ENCODE measurements around the gene RBM34. TPM values are rescaled to one million over a fixed set of nuclear protein-coding genes. Genes with fewer than 3 reads are reported as not detected.

The RBM34 gene
- polyA plus RNA-seq, 3 donors, result 20.5 to 25.7 (median 22.5) TPM

DNA sequence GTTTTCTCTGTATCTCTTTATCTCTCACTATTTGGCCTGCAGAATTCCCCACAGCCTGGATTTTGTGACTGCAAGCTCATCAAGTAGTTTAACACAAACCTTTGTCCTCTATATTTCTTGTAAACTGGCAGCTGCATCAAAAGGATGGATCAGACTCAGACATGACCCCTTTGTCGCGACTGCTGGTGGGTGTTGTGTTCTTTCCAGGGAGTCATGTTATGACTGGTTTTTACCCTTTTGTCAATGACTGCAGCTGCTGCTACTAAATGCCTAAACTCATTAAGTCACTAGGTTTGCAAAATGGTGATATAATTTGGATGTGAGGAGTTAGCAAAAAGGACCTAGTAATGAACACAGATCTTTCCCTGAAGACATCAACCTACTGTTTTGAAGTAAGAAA, 22.2 kb downstream of the RBM34 start:
- peaks cover 0 to 2% (median 0%) of the 10 kb centered on the region in 7 donors for H3K9me3 Mint-ChIP-seq
- H3K4me1 Mint-ChIP-seq, result peaks cover 3% of the 10 kb centered on the region
- no peaks in the 10 kb centered on the region for H3K9me3 ChIP-seq (replicated peaks in 1 of 2; ENCODE audit: control insufficient read depth in 1 of 2, insufficient read depth in 1 of 2, low read length in 2 of 2)
- no peak for TF ChIP-seq CTCF (IDR thresholded peaks at IDR 0.05)
- no peak overlapping the region for H3K9ac ChIP-seq (ENCODE audit: insufficient read depth, low read length, poor library complexity, severe bottlenecking)
- H3K4me3 Mint-ChIP-seq, result no peak overlapping the region
- peaks cover 76 to 95% of the 10 kb centered on the region in 2 donors for H3K36me3 ChIP-seq (replicated peaks in 1 of 2; ENCODE audit: control insufficient read depth in 1 of 2, insufficient read depth in 2 of 2, low read length in 2 of 2)
- WGBS (ENCODE audit: insufficient coverage), result no CpG with 5 or more reads among the region's 2 CpGs
- intact Hi-C loops (cut with micrococcal nuclease), result no loop called here
- H3K4me2 ChIP-seq (replicated peaks; ENCODE audit: extremely low read depth, low read length, poor library complexity, severe bottlenecking), result no peak overlapping the region
- H4K20me1 ChIP-seq (ENCODE audit: insufficient read depth, low read length), result no peaks in the 10 kb centered on the region
- H3K4me1 ChIP-seq (ENCODE audit: control insufficient read depth in 1 of 2, insufficient read depth in 2 of 2, low read length in 2 of 2), result no peaks in the 10 kb centered on the region
- H2AFZ ChIP-seq (ENCODE audit: insufficient read depth, low read depth, low read length, poor library complexity, severe bottlenecking), result no peak overlapping the region
- H3K36me3 Mint-ChIP-seq, result peaks cover 84 to 95% of the 10 kb centered on the region in 2 donors
- no peak overlapping the region for H3K27ac Mint-ChIP-seq
- H3K79me2 ChIP-seq (ENCODE audit: insufficient read depth, low read length), result no peaks in the 10 kb centered on the region
- DNase-seq, result no peak
- H3K27me3 Mint-ChIP-seq (ENCODE audit: low read depth in 3 of 3), result no peaks in the 10 kb centered on the region
- no peak overlapping the region for H3K4me3 ChIP-seq (replicated peaks in 1 of 3; ENCODE audit: low read depth in 2 of 3, low read length in 3 of 3)
- H3K27ac ChIP-seq (ENCODE audit: low read depth in 1 of 2, low read length in 2 of 2), result peak overlapping the region in 1 of 2 donors; percentile 36
- no peaks in the 10 kb centered on the region for H3K27me3 ChIP-seq (ENCODE audit: control insufficient read depth in 2 of 2, insufficient read depth in 2 of 2, low read length in 2 of 2)

- H4K20me1 ChIP-seq (ENCODE audit: insufficient read depth, low read length), result no peaks in the 10 kb centered on the region
- H3K36me3 Mint-ChIP-seq, result peaks cover 79 to 90% of the 10 kb centered on the region in 2 donors
- H3K27ac ChIP-seq (ENCODE audit: low read depth in 1 of 2, low read length in 2 of 2), result no peak overlapping the region
- H3K4me3 Mint-ChIP-seq, result no peak overlapping the region
- H3K4me1 Mint-ChIP-seq, result peaks cover 3% of the 10 kb centered on the region
- H2AFZ ChIP-seq (ENCODE audit: insufficient read depth, low read depth, low read length, poor library complexity, severe bottlenecking), result no peak overlapping the region
- no peak for TF ChIP-seq CTCF (IDR thresholded peaks at IDR 0.05)
- H3K27me3 Mint-ChIP-seq (ENCODE audit: low read depth in 3 of 3), result no peaks in the 10 kb centered on the region
- no peaks in the 10 kb centered on the region for H3K9me3 ChIP-seq (replicated peaks in 1 of 2; ENCODE audit: control insufficient read depth in 1 of 2, insufficient read depth in 1 of 2, low read length in 2 of 2)
- peaks cover 0 to 2% (median 0%) of the 10 kb centered on the region in 7 donors for H3K9me3 Mint-ChIP-seq
- H3K4me2 ChIP-seq (replicated peaks; ENCODE audit: extremely low read depth, low read length, poor library complexity, severe bottlenecking), result no peak overlapping the region
- 88% methylated on average over 3 of the region's 4 CpGs for WGBS (ENCODE audit: insufficient coverage)
- no peaks in the 10 kb centered on the region for H3K4me1 ChIP-seq (ENCODE audit: control insufficient read depth in 1 of 2, insufficient read depth in 2 of 2, low read length in 2 of 2)
- H3K27ac Mint-ChIP-seq, result peak overlapping the region in 2 of 7 donors; percentile 20 to 33
- H3K36me3 ChIP-seq (replicated peaks in 1 of 2; ENCODE audit: control insufficient read depth in 1 of 2, insufficient read depth in 2 of 2, low read length in 2 of 2), result peaks cover 72 to 95% of the 10 kb centered on the region in 2 donors
- no peak overlapping the region for H3K9ac ChIP-seq (ENCODE audit: insufficient read depth, low read length, poor library complexity, severe bottlenecking)
- no peak overlapping the region for H3K4me3 ChIP-seq (replicated peaks in 1 of 3; ENCODE audit: low read depth in 2 of 3, low read length in 3 of 3)
- DNase-seq, result no peak
- no peaks in the 10 kb centered on the region for H3K27me3 ChIP-seq (ENCODE audit: control insufficient read depth in 2 of 2, insufficient read depth in 2 of 2, low read length in 2 of 2)
- intact Hi-C loops (cut with micrococcal nuclease), result no loop called here
- H3K79me2 ChIP-seq (ENCODE audit: insufficient read depth, low read length), result no peaks in the 10 kb centered on the region
Measured at GRCh38 chr1:235136111-235136510, 24.9 kb downstream of the RBM34 start.
